Measurements from ENCODE around the gene FUT7.

GRCh38 chr9:137000177-137000930 is 31.5 kb downstream of the FUT7 start:
- TF ChIP-seq CTCF (IDR thresholded peaks at IDR 0.05) (no peak), POLR2A (IDR thresholded peaks at IDR 0.05) (no peak)
